ENCODE measurements around the gene AMDHD1.

The AMDHD1 gene

DNA sequence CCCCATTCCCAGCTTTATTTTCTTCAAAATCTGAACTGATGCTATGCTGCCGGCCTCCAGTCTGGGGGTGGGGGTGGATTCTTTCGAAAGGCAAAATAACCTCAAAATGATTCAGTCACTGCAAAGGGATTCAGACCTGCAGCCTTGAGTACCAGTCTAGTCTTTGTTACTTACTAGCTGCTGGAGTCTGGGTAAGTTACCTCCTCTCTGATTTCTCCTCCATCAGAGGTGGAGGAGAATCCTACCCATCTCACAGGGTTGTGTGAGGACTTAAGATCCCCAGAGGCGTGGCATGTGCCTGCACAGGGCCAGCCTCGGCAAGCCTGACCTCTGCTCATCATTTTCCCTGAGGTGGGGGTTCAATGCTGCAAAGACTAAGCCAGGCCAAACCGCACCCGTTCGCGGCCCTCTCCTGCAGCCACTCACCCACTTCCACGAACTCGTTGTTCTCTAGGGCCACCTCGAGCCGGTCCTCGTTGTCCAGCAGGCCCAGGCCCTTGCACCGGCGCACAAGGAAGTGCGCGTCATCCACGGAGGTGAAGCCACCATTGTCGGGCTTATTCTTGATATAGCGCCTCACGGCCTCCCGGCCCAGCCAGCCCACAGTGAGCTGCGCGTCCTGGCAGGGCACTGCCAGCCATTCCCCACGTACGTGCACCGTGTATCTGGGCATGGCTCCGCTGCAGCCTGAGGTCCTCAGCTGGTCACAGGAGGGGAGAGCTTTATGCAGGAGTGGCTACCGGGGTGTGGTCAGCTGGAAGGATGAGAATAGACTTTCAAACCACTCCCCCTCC lies 52.3 kb downstream of the AMDHD1 start:
- DNase-seq: no peak

DNA sequence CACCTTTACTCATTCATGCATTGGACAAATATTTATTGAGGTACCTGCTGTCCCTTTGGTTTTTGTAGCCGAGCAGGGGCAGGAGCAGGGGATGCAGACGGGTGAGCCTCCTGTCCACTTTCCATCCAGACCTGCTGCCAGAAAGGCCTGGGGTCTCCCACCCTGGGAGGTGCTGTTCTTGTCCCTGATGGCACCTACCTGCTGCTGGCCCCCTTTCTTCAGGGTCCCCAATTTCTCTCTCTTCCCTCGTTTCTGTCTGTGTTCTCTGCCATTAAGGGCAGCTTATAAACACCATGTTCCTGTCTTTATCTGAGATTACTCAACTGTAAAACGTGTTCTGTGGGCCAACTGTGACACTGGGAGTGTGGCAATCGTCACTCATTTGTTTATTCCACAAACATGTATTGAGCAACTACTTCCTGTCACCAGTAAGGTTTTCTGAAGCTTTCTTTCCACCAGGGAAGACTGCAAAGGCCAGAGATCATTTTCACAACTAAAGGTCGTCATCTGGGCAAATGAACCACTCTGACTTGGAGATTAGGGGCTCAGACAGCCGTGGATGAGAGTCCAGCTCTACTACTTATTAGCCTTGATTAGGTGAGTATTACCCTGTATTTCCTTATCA lies 53.0 kb downstream of the AMDHD1 start, which contains the start of gene HAL:
Gene HAL (minus strand): TSS at position 311 of the 625 bp plus-strand sequence. CDS start 434 bp downstream, outside the sequence.
- no peak for DNase-seq

DNA sequence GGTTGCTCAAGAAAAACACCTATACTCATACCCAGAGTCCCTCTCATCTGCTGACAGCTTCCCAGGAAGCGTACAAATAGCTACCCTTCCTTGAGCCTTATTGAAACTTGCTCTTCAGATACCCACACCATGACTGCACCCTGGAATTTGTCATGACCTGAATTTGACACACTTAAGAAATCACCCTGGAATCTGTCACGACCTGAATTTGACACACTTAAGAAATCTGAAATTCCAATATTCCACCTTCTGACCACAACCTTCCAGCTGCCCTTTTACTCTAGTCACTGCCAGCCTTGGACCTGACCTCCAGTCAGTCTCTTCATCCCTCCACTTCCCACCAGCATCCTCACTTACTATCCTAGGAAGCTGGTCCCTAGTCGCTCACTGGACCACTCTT lies 54.1 kb downstream of the AMDHD1 start:
- DNase-seq: no peak

DNA sequence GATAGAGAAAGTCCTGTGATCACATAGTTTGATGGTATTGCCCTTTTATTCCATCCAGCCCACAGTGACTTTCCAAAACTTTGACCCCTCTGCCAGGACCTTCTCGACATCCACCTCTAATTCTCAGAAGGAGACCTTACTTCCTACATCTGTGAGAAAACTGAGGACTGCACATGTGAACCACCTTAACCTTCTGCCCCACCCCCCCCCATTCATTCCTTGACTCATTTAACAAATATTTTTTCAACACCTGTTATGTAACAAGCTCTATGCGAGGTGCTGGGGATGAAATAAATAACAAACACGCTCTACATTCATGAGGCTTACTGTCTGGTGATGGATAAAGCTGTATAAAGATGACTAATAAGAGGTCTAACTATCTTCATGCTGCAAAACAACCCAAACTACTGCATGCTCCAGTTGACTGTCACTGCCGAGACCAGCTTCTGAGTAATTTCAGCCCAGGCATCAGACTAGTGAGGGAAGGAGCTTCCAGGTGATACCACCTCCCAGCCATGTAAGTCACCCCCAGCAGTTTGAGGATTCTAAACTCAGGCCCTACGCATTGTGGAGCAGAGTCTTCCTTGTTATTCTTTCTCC lies 54.9 kb downstream of the AMDHD1 start:
- no peak for DNase-seq

DNA sequence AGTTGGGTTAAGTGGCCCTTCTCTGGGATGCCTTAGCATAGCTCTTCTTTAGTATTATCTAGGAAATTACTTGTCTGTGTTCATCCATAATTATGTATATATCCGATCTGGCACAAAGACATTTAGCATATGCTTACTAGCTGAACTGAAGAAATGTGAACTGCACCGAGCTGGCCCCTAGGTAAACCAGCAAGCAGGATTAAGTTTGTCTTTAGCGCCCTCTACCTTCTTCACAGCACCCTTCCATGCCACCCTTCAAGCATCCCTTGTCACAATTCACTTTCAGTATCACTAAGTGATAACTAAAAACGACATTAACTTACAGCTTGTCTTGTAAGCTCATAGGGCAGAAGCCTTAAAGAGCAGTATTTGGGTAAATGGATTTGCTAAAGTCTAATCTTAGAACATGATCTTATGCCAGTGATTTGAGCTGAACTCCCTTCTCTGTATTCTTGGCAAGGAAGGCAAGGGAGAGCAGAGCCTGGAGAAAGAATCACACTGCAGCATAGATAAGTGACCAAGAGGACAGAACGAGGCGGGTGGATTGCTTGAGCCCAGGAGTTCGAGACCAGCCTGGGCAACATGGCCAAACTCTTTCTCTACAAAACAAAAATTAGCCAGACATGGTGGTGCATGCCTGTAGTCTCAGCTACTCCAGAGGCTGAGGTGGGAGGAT lies 55.6 kb downstream of the AMDHD1 start:
- peak; percentile 55 for DNase-seq

DNA sequence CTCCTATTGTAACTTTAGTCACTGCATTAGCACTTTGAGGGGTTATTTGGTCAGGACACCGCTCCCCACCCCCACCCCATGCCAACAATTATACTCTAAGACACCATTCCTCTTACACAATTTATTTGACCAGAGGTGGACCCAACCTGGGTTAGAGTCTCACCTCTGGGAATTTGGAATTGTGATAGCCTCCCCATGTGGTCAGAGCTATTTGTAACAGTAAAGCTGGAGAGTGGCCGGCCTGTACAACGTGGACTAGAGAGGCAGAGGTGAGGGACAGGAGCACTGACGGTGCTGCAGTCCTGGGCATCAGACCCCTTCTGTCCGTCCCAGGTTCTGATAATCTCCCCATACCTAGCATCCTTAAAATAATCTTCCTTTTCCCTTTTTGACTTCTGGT lies 56.4 kb downstream of the AMDHD1 start:
- DNase-seq: no peak

DNA sequence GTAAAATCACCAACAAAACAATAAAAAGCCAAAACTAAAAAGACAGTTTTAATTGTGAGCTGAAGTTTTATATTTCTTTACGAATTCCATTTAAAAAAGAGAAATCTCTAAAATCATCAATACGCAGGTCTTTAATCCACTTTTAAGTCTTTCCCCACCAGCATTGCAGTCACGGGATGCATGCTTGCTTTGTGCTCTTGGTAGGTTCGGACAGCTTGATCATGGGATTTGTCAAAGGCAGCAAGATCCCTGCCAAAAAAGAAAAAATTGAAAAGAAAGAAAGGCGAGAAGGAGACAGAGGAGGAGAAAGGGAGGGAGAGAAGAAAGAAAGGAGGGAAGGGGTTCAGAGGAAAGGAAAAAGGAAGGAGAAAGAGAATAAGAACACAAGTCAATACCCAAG lies 57.7 kb downstream of the AMDHD1 start:
- DNase-seq: no peak

DNA sequence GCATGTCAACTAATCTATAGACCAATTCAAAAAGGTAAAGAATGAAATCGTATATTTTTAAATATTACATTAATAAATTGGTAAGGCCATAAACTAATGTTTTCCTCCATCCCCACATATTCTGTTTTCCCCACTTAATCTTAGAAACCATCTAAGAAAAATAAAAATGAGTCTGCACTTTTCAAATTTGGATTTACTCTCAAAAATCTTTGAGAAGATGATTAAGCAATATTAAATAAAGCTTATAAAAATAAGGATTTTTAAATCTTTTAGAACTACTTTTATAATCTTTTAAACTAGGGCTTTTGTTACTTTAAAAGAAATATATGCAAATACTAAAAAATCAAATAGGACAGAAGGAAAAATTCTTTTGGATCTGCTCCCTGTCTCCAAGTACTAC lies 63.6 kb downstream of the AMDHD1 start:
- DNase-seq: no peak

DNA sequence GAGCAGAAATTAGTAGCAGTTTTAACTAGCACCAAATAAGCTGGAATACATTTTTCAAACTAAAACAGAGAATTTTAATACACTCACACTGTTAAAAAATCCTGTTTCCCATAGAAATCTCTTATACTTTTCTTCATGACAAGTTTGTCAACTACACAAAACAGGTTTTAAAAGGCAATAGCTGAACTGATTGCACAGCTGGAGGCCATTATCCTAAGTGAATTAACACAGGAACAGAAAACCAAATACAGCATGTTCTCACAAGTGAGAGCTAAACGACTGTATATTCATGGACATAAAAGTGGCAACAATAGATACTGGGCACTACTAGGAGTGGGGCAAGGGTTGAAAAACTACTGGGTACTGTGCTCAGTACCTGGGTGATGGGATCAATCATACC lies 64.6 kb downstream of the AMDHD1 start:
- DNase-seq: no peak

DNA sequence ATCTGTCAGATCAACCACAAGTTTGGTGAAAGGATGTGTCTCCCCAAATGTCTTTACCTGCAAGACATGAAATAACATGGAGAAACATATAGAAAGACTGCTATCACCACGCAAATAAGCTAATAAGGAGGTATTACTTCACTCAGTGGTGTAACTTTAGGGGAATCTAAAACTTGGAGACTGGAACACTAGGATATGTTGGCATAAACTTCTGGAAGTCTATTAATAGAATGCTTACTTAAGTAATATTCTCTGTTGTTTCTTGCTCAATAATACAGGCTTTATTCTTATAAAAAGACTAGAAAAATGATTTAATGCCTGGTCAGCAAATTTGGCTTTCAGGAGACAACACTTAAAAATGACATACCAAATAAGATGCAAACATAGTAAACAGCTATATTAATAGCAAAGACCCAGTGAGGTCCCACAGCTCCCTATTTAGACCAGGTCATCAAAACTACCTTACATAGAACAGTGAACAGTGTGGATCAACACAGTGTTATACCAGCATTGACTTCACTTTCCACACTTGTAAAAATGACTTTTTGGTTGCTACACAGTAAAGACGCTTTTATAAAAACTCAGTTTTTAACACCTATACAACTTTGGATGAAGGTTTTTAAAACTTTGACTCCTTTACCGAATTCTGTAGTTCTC lies 71.9 kb downstream of the AMDHD1 start:
- no peak for DNase-seq

DNA sequence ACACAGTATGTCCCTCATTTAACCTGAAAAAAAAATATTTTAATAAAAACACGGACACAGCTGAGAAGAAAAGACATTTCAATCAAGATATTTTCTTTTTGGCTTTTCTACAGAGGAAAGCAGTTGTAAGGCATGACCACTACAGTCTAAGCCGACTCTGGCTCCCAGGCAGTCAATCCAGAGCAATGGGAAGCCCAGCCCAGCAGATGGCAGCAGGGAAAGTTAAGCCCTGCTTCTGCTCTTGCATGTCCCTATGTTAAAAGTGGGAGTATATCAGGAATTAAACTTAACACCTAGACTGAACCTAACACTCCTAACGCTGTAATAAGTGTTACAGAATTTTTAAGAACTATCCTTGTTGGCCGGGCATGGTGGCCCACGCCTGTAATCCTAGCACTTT lies 72.5 kb downstream of the AMDHD1 start:
- DNase-seq: peak; percentile 25
